Measurements from ENCODE around the gene SOX10.
A peak's percentile ranks its signal among the peaks of the same experiment; 100 is the strongest.
"Not testable (repeated sequence)": the region's sequence is repeated elsewhere in the genome, so short reads cannot be mapped to it uniquely, and the experiment has no call there.

Gene SOX10

GRCh38 chr22:37954686-37955085 is 29.7 kb downstream of the SOX10 start:
- H3K27ac ChIP-seq, result peak overlapping the region; percentile 67
- DNase-seq (ENCODE audit: low spot score), result no peak
- POLR2A ChIA-PET (ENCODE audit: low non-redundant PET), result no interaction called here
- CTCF ChIA-PET, result interaction anchor here (0.6 kb wide), 1 partner anchor 21 kb away, joined by 3 read pairs; no protein-coding TSS in a partner anchor
- no peak for TF ChIP-seq CTCF (conservative IDR thresholded peaks at IDR 0.05; ENCODE audit: low read depth)

- DNase-seq (ENCODE audit: low spot score), result peak; percentile 95
- ChIA-PET POLR2A (ENCODE audit: low non-redundant PET) (no interaction called here), CTCF (no interaction called here)
- no peak for TF ChIP-seq CTCF (conservative IDR thresholded peaks at IDR 0.05; ENCODE audit: low read depth)
- H3K27ac ChIP-seq, result peak within 1 kb of the TSS; percentile 67
These were observed 30.7 kb downstream of the SOX10 start, which contains the start of the genes C22orf23 and POLR2F for GRCh38 chr22:37953437-37954179. C22orf23 (minus strand) TSS chr22:37953601; CDS start chr22:37953149, 452 bp downstream. POLR2F (plus strand) TSS chr22:37953699; CDS start chr22:37953788, 89 bp downstream.

- DNase-seq (ENCODE audit: low spot score), result peak; percentile 6
- CTCF ChIA-PET, result interaction anchor here (0.6 kb wide), 1 partner anchor 534 kb away, joined by 3 read pairs; no protein-coding TSS in a partner anchor
- TF ChIP-seq CTCF (conservative IDR thresholded peaks at IDR 0.05; ENCODE audit: low read depth), result no peak
- H3K27ac ChIP-seq, result peak overlapping the region; percentile 67
- POLR2A ChIA-PET (ENCODE audit: low non-redundant PET), result no interaction called here
These were observed 31.3 kb downstream of the SOX10 start for GRCh38 chr22:37953062-37953436.

- POLR2A ChIA-PET (ENCODE audit: low non-redundant PET); DNase-seq (ENCODE audit: low spot score): not testable (repeated sequence)
- H3K27ac ChIP-seq, result peak overlapping the region; percentile 67
- CTCF ChIA-PET, result interaction anchor here (0.6 kb wide), 1 partner anchor 535 kb away, joined by 3 read pairs; no protein-coding TSS in a partner anchor
These were observed 31.7 kb downstream of the SOX10 start for GRCh38 chr22:37952629-37953028.

- CTCF ChIA-PET, result interaction anchor here (0.7 kb wide), 1 partner anchor 1001 kb away, joined by 3 read pairs; no protein-coding TSS in a partner anchor
These were observed 33.0 kb downstream of the SOX10 start for GRCh38 chr22:37951305-37951704.

GRCh38 chr22:37947142-37947795 is 37.1 kb downstream of the SOX10 start:
- CTCF ChIA-PET; POLR2A ChIA-PET (ENCODE audit: low non-redundant PET); DNase-seq (ENCODE audit: low spot score): not testable (repeated sequence)
- peak overlapping the region; percentile 14; the same call in 1 of the 2 replicates for H3K27ac ChIP-seq

More at GRCh38 chr22:37951305-37951704, 33.0 kb downstream of the SOX10 start:
- H3K27ac ChIP-seq, result no peak overlapping the region
- no peak for DNase-seq (ENCODE audit: low spot score)
- POLR2A ChIA-PET (ENCODE audit: low non-redundant PET), result interaction anchor here (0.6 kb wide), 1 partner anchor 636 kb away, joined by 14 read pairs; no protein-coding TSS in a partner anchor
- TF ChIP-seq CTCF (conservative IDR thresholded peaks at IDR 0.05; ENCODE audit: low read depth), result no peak

GRCh38 chr22:37944423-37944822 is 39.9 kb downstream of the SOX10 start:
- peak overlapping the region; percentile 47 for H3K27ac ChIP-seq
- POLR2A ChIA-PET (ENCODE audit: low non-redundant PET); DNase-seq (ENCODE audit: low spot score); CTCF ChIA-PET: not testable (repeated sequence)

- no peak for TF ChIP-seq CTCF (conservative IDR thresholded peaks at IDR 0.05; ENCODE audit: low read depth)
- DNase-seq (ENCODE audit: low spot score), result no peak
- POLR2A ChIA-PET (ENCODE audit: low non-redundant PET), result no interaction called here
- peak overlapping the region; percentile 47 for H3K27ac ChIP-seq
- CTCF ChIA-PET, result interaction anchor here (0.5 kb wide), 1 partner anchor 70 kb away, joined by 4 read pairs; no protein-coding TSS in a partner anchor
These were observed 40.5 kb downstream of the SOX10 start for GRCh38 chr22:37943825-37944198.

Measured in RWPE1 (cell line).